ENCODE data around the gene MLKL. TPM values are rescaled to one million over a fixed set of nuclear protein-coding genes. Genes with fewer than 3 reads are reported as not detected.

The MLKL gene
- total RNA-seq = 0.82 TPM

- DNase-seq (ENCODE audit: low spot score in 2 of 2) = peak in 1 of 2 donors; percentile 41
- no peak for FAIRE-seq
These were observed at the start of gene MLKL for GRCh38 chr16:74700438-74701225. Gene MLKL (minus strand): TSS chr16:74700862. CDS start chr16:74695757, 5,105 bp downstream.

- DNase-seq (ENCODE audit: low spot score in 2 of 2) = no peak
These were observed 48.8 kb upstream of the MLKL start for GRCh38 chr16:74749291-74750055.

GRCh38 chr16:74748616-74749026 is 48.0 kb upstream of the MLKL start:
- no peak for FAIRE-seq
- DNase-seq (ENCODE audit: low spot score in 2 of 2) = peak in 1 of 2 donors; percentile 46

More at GRCh38 chr16:74749291-74750055, 48.8 kb upstream of the MLKL start:
- no peak for FAIRE-seq

- FAIRE-seq (no peak), DNase-seq (ENCODE audit: low spot score in 2 of 2) (no peak)
These were observed 47.3 kb upstream of the MLKL start for GRCh38 chr16:74747716-74748615.

GRCh38 chr16:74745926-74746325 is 45.3 kb upstream of the MLKL start:
- FAIRE-seq (no peak), DNase-seq (ENCODE audit: low spot score in 2 of 2) (no peak)

GRCh38 chr16:74745109-74745615 is 44.5 kb upstream of the MLKL start:
- FAIRE-seq = no peak
- DNase-seq (ENCODE audit: low spot score in 2 of 2) = no peak

- no peak for DNase-seq (ENCODE audit: low spot score in 2 of 2)
- FAIRE-seq = no peak
These were observed 43.9 kb upstream of the MLKL start for GRCh38 chr16:74744566-74744965.

- DNase-seq (ENCODE audit: low spot score in 2 of 2) (no peak), FAIRE-seq (no peak)
These were observed 43.1 kb upstream of the MLKL start for GRCh38 chr16:74743668-74744299.

GRCh38 chr16:74743045-74743667 is 42.5 kb upstream of the MLKL start:
- DNase-seq (ENCODE audit: low spot score in 2 of 2) = no peak

GRCh38 chr16:74742051-74742481 is 41.4 kb upstream of the MLKL start:
- peak in 1 of 2 donors; percentile 44 for DNase-seq (ENCODE audit: low spot score in 2 of 2)
- no peak for FAIRE-seq

More at GRCh38 chr16:74743045-74743667, 42.5 kb upstream of the MLKL start:
- no peak for FAIRE-seq

GRCh38 chr16:74740795-74741304 is 40.2 kb upstream of the MLKL start:
- DNase-seq (ENCODE audit: low spot score in 2 of 2) (peak; percentile 63 to 73), FAIRE-seq (no peak)

GRCh38 chr16:74739275-74739674 is 38.6 kb upstream of the MLKL start:
- no peak for DNase-seq (ENCODE audit: low spot score in 2 of 2)
- no peak for FAIRE-seq

GRCh38 chr16:74738816-74739215 is 38.2 kb upstream of the MLKL start:
- FAIRE-seq = no peak
- no peak for DNase-seq (ENCODE audit: low spot score in 2 of 2)

- FAIRE-seq (no peak), DNase-seq (ENCODE audit: low spot score in 2 of 2) (no peak)
These were observed 37.5 kb upstream of the MLKL start for GRCh38 chr16:74738113-74738541.

GRCh38 chr16:74737521-74737920 is 36.9 kb upstream of the MLKL start:
- FAIRE-seq (no peak), DNase-seq (ENCODE audit: low spot score in 2 of 2) (no peak)

- no peak for DNase-seq (ENCODE audit: low spot score in 2 of 2)
- FAIRE-seq = no peak
These were observed 36.0 kb upstream of the MLKL start for GRCh38 chr16:74736531-74737157.

- FAIRE-seq = no peak
- no peak for DNase-seq (ENCODE audit: low spot score in 2 of 2)
These were observed 34.9 kb upstream of the MLKL start for GRCh38 chr16:74735554-74735953.

GRCh38 chr16:74735162-74735452 is 34.4 kb upstream of the MLKL start:
- no peak for FAIRE-seq
- no peak for DNase-seq (ENCODE audit: low spot score in 2 of 2)
